NCI-H524 (cell line): ENCODE data around the gene TMEM143.
"Not testable (repeated sequence)": the region's sequence is repeated elsewhere in the genome, so short reads cannot be mapped to it uniquely, and the experiment has no call there.

ENCODE experiments used
- DNase-seq, 2 experiments: peaks; one replicate each; lab custom pipeline; 2025; lab: John Stamatoyannopoulos, UW

Gene TMEM143

DNA sequence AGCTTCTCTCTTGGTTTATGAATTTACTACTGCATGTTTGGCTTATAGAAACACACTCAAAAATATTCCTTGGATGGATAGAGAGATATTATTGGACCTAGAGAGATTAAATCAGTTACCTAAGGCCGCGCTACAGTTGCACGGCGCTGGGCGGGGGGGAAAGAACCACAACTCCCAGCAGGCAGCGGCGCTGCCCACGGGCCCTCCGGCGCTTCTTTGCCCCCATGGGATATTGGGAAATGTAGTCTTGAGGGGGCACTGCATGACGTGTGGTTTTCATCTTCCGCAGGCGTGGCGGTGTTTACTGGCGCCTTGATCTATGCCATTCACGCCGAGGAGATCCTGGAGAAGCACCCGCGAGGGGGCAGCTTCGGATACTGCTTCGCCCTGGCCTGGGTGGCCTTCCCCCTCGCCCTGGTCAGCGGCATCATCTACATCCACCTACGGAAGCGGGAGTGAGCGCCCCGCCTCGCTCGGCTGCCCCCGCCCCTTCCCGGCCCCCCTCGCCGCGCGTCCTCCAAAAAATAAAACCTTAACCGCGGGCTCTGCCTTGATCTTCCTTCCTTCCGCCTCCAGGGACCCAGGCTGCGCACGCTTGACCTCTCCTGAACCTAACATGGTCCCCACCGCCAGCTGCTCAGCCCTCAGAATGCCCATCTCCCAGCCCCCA lies 33.6 kb downstream of the TMEM143 start:
- peak; percentile 96 to 98 for DNase-seq

DNA sequence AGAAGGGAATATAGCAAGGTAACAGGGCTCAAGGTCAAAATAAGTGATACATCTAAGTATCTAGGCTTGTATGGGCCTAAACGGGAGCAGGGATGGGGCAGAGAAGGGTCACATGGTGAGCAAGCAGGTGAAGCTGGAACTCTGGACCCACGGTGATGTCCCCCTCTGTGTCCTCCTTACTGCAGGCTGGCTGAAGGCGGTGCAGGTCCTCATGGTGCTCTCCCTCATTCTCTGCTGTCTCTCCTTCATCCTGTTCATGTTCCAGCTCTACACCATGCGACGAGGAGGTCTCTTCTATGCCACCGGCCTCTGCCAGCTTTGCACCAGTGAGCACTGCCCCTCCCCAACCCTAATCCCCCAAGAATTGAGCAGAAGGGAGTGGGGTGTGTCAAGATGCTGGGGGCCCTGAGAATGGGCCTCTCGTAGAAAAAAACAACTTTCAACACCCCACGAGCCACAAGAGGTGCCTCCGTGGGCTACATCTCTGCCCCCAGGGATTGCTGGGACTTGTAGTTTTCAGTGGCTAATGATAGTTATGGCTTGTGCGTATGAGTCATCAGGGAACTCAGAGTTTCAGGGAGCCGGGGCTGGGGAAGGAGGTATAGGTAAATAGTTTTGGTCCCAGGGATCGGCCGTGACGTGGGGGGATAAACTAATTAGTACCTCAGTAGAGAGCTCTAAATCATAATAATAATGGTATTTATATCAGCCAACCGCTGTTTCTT lies 34.4 kb downstream of the TMEM143 start:
- DNase-seq, result no peak

DNA sequence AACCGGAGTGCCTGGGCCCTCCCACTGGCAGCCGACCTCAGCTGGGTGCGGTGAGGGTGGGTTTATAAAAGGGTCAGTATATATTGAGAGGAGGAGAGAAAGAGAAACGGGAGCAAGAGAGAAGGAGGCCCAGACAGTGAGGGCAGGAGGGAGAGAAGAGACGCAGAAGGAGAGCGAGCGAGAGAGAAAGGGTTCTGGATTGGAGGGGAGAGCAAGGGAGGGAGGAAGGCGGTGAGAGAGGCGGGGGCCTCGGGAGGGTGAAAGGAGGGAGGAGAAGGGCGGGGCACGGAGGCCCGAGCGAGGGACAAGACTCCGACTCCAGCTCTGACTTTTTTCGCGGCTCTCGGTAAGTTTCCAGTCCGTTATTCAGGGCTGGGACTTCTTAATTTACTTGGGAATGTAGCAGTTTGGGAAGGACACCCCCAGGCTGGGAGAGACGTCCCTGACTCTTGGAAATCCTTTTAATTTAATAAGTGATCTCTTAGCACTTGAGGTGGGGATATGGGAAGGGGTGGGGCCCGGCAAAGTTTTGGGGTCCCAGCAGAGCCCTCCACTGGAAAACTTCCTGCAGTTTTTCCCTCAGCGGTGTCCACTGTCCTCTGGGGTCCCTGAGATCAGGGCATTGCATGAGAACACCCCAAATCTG lies 38.4 kb downstream of the TMEM143 start, which contains the start of gene EMP3:
TSS of gene EMP3 (plus strand) at position 288 of the 646 bp plus-strand sequence. CDS start 1,293 bp downstream, outside the sequence.
- DNase-seq, result peak in 1 of 2 experiments; percentile 33

DNA sequence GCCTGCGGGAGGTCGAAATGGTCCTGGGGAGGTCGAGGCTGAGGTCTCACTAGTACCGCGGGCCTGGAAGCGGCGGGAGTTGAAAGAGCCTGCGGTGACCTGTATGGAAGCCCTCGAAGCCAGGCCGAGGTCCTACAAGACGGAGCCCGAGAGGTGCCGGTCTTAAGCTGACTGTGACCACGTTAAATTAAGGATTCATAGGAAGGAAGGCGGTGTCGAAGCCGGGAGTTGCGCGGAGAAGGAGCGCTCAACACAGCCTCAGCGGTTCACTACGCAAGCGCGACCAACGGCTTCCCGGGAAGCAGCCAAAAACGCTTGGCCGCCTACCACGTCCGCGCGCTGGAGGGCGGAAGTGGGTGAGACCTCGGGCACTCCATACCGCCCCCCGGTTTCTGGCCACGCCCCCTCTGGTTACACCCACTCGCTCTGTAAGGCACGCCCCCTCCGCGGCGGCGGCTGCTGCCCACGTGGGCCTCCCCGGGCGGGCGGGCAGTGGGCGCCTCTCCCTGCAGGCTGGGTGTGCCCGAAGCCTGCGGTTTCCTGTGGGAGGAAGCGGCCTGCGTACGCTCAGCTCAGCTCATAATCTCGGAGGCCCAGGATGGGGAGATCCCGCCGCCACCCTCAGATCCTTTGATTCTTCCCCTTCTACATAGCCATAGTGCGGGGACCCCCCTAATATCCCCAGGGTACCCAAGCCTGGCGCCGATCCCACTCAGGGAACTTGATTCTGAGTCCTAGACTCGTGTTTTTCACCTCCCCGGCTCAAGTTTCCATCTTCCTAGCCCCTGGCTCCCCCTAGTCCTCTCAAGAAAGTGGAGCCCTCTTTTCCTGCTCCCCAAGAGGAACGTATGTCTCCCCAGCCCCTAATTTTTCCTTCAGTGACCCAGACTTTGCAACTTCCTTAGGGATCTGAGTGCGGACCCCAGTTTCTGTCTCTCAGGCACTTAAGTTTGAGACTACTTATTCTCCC lies 41.8 kb downstream of the TMEM143 start:
- DNase-seq, result peak; percentile 97 to 98

DNA sequence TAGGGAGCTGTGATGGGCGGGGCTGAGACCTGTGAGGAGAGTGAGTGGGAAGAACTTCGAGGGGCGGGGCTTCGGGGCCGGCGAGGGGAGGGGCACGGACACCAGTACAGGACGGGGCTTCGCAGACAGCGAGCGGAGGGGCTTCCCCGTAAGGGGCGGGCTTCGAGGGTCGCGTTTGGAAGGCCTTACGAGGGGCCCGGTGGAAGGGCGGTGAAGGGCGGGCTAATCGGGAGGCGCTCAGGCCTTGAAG lies 42.4 kb downstream of the TMEM143 start:
- peak; percentile 90 to 93 for DNase-seq

DNA sequence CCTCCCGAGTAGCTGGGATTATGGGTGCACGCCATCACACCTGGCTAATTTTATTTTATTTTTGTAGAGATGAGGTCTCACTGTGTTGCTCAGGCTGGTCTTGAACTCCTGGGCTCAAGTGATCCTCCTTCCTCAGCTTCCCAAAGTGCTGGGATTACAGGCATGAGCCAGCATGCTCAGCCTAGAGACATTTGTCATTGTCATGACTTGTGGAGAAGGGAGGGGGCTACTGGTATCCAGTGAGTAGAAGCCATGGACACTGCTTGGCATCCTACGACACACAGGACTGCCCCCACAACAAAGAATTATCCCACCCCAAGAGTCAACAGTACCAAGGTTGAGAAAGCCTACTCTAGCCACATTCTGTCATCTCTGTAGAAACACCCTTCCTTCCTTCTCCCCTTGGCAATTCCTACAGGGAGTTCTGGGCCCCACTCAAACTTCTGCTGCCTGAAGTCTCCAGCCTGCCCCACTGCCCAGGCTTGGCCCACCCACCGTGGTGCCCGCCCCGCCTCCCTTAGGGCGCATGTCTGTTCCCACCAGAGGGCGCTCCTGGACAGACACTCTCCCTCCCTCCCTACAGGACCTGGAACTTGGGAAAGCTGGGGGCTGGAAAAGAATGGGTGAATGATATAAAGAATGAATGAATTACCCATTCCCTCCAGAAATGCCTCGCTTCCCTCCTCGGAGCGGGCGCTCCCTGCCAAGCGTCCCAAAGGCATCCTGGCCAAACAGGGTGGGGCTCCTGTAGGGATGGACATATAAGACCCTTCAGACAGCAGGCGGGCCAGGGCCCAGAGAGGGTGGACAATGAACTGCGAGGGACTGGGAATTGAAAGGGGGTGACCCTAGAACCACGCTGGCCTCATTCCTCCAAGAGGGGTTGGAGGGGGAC lies 43.8 kb downstream of the TMEM143 start:
- DNase-seq, result peak; percentile 57 to 74

DNA sequence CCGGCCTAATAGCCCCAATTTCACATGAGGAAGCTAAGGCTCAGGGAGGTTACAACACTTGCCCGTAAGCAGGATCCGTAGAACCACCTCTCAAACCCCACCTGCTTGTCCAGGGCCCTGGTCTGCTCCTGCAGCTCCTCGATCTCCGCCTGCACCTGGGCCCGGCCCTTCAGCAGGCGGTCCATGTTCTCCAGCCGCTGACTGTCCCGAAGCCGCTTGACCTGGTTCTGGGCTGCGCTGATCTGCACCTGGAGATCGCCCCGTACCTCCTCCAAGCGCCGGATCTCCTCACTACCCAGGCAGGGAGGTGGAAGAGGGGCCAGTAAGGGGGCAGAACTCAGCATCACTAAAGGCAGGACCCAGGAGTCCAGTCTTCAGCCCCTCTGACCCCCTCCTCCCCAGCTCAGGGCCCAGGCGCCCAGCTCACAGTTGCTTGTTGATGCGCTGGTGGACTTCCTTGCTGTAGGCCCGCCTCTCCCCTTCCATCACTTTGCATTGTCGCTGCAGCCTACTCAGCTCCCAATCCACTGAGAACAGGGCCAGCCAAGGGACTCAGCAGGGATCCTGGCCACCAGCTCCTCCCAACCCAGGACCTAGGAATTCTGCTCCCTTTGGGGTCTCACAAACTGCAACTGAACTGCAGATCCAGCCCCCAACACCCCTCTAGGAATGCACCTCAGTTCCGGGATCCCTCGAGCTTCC lies 45.3 kb downstream of the TMEM143 start:
- DNase-seq, result no peak

DNA sequence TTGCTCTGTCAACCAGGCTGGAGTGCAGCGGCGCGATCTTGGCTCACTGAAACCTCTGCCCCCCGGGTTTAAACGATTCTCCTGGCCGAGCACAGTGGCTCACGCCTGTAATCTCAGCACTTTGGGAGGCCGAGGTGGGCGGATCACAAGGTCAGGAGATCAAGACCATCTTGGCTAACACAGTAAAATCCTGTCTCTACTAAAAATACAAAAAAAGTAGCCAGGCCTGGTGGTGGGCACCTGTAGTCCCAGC lies 46.1 kb downstream of the TMEM143 start:
- not testable (repeated sequence) for DNase-seq

DNA sequence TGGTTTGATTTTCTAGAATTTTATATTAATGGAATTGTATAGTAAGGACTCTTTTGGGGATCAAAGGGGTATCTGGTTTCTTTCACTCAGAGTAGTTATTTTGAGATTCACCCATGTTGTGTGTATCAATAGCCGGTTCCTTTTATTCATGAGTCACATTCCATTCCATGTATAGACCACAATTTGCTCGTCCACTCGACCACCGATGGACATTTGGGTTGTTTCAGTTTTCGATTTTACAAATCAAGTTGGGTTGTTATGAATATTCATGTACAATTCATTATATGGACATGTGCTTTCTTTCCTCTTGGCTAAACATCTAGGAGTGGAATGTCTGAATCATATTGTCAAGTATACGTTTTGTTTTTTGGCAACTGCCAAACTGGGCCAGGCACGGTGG lies 48.0 kb downstream of the TMEM143 start:
- DNase-seq, result no peak

DNA sequence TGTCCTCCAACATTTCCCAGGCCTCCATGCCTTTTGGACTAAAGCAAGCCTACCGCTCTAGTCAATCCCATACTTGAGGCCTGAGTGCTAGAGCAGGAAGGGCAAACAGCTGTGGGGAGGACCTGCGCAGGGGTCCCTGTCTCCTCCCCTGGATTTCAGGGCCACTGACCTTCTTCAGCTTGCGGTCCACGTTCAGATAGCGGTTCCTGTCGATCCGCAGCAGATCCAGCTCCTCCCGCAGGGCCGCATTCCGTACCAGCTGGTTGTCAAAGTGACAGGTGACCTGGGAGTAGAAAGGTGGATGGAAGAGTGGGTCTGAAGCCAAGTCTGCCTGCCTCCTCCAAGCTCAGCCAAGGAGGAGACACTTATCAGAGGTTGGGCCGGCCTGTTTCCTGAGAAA lies 52.4 kb downstream of the TMEM143 start:
- DNase-seq, result no peak

DNA sequence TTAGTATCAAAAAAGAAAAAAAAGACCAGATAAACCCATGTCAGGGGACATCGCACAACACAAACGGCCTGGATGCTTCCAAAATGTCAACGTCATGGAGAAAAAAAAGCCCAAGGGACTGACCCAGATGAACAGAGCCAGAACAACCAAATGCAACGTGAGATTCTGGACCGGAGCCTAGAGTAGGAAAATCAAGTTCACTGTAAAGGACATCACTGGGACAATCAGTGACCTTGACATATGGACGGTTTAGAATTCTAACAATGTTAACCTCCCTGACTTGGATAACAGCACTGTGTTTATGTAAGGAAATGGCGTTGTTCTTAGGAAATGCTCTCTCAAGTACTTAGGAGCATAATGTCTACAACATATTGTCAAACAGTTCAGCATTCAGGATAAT lies 53.5 kb downstream of the TMEM143 start:
- DNase-seq, result no peak

DNA sequence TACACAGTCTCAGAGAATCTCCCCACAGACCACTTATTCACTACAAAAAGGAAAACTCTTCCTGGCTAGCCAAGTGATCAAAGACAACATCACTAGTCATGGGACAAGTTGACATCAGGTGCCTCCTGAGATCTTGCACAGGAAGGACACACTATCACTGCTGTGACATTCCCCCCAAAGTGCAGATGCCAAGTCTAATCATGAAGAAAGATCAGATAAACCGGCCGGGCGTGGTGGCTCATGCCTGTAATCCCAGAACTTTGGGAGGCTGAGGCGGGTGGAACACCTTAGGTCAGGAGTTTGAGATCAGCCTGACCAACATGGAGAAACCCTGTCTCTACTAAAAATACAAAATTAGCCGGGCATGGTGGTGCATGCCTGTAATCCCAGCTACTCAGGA lies 54.0 kb downstream of the TMEM143 start:
- not testable (repeated sequence) for DNase-seq

DNA sequence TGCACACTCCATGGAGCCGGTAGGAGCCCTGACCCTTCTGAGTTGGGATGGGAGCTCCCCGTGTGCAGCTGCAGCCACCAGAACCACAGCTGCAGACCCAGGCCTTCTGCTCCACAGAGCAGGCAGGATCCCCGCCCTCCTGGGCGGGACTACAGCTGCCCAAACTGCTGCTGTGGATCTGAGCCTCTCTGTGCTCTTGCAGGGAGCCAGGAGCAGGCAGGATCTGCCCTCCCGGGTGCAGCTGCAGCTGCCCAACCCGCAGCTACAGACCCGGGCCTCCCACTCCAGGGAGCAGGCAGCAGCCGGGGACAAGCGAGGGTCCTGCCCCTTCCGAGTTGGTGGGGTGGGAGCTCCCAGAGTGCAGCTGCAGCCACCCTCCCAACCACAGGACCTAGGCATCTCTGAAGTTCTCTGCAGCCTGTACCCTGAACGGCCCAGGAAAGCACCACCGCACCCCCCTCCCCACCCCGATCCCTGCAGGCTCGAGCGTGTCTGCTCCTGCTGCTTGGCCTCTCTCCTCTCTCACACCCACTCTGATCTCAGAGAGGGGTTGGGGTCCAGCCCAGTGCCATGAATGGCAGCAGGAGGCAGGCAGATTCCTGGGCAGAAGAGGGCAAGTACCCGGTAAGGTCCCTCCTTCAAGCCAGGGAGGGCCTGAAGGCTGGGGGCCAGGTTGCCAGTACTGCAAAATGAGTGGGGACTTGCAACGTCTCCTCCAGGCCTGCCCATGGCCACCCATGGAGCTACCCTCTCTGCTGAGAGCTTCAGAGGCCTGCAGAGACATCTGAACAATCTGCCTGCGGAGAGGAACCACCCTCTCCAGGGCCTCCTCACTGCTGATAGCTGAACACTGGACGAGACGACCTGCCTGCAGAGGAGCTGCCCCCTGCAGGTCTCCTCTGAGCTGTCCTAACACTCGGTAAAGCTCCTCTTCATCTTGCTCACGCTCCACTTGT lies 54.8 kb downstream of the TMEM143 start:
- peak in 1 of 2 experiments; percentile 25 for DNase-seq

DNA sequence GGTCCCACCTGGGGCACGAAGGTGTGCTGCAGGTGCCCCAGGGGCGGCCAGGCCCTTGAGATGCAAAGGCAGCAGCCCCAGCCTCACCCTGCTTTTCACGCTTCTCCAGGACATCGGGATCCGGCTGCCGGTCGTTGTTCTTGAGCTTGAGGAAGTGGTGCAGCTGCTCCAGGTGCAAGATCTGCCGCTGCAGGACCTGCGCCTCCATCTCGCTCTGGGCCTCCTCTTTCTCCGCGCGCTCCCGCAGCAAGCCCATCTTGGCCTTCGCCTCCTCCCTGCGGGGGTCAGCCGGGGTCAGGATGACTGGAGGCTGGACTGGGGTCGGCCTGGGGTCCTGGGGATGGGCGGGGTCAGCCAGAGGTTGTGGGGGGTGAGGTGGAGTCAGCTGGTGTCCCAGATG lies 59.9 kb downstream of the TMEM143 start:
- no peak for DNase-seq

DNA sequence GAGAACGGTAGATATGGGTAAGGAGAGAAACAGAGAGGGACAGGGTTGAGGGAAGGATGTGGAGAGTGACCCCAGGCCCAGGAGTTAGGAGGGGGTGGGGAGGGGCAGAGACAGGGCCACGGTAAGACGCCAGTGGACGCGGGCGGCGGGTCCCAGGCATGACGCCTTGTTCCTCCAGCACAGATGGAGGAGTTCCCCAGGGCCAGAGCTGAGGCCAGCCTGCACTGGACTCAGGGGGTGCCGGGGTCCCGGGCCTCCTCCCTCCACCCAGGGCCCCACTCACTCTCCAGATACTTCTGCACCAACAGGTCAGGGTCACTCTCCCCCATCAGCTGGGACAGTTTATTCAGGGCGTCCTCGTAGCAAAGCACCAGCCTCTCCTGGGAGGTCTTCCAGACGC lies 60.4 kb downstream of the TMEM143 start:
- DNase-seq, result no peak

DNA sequence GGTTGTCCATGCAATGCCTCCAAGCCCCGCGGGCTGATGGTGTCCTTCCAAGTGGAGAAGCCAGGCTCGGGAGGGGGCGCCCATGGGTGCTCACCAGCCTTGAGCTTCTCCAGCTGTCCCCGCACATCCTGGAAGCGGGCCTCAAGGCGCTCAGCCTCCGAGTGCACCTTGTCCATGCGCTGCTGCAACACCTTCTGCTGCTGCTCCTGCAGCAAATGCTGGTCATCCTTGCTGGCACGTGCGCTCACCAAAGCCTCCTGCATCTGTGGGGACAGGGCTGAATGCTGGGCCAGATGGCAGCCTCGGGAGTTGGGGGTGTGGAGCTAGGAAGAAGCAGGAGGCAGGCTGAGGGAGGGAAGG lies 61.2 kb downstream of the TMEM143 start:
- peak; percentile 34 to 74 for DNase-seq

DNA sequence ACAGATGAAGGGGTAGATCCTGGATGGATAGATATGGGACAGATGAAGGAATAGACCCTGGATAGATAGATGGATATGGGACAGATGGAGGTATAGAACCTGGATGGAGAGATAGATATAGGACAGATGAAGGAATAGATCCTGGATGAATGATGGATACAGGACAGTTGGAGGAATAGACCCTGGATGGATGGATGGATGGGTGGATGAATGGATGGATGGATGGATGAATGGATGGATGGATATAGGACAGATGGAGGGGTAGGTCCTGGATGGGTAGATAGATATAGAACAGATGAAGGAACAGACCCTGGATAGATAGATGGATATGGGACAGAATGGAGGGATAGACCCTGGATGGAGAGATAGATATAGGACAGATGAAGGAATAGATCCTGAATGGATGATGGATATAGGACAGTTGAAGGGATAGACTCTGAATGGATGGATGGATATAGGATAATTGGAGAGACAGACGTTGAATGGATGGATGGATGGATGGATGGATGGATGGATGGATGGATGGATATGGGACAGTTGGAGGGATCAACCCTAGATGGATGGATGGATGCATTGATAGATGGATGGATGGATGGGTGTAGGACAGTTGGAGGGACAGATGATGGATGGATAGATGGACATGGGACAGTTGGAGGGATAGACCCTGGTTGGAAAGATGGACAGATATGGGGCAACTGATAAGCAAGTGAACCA lies 61.7 kb downstream of the TMEM143 start:
- DNase-seq, result no peak

DNA sequence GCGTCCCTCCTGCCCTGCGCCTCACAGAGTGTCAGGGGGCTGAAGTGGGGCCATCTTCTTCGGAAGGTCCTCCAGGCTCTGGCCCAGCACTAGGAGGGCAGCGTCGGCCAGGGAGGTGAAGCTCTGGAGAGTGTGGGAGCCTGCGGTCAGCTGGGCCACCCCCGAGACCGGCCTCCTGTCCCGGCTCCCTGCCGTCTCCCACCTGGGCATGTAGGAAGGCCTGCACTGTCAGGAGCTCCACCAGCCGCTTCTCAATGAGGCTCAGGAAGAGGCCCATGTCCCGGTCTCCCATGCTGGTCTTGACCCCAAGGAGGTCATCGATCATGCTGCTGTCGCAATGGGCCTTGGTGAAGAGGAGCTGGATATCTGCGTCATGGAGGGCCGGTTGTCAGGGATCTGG lies 65.8 kb downstream of the TMEM143 start:
- no peak for DNase-seq
